Transverse colon (tissue), 4 donors: ENCODE data around the gene FAM110A. TPM values are rescaled to one million over a fixed set of nuclear protein-coding genes. Genes with fewer than 3 reads are reported as not detected.

Experiments
- DNase-seq: peaks from one replicate; pipeline ENCODE4 v3.0.0-alpha.2; 2019
- H3K27ac ChIP-seq, 4 donors: fragments of 200-600 bp; sonication (generic); 2 replicates each; pipeline ENCODE4 v1.5.1; 2016 to 2018; ENCODE audit warnings: inconsistent platforms in 4 of 4
- H3K27me3 ChIP-seq: fragments of 200-600 bp; sonication (generic); 2 replicates; pipeline ENCODE4 v1.5.1; 2017; ENCODE audit warnings: inconsistent platforms
- H3K36me3 ChIP-seq, 4 donors: fragments of 200-600 bp; sonication (generic); 2 replicates each; pipeline ENCODE4 v1.5.1; 2017 to 2019; ENCODE audit warnings: inconsistent platforms in 4 of 4
- H3K4me1 ChIP-seq, 4 donors: fragments of 200-600 bp; sonication (generic); 2 replicates each; pipeline ENCODE4 v1.5.1; 2017 to 2020; ENCODE audit warnings: inconsistent platforms in 4 of 4
- H3K4me3 ChIP-seq, 4 donors: fragments of 200-600 bp; sonication (generic); 1 replicate in 1 of 4; 2 replicates in 3 of 4; pipeline versions ENCODE4 v1.5.1 to v1.6.1; 2017 to 2019; ENCODE audit warnings: inconsistent platforms in 4 of 4
- H3K9me3 ChIP-seq, 2 donors: fragments of 200-600 bp; sonication (generic); 2 replicates each; pipeline ENCODE4 v1.5.1; 2017 to 2019; ENCODE audit warnings: inconsistent platforms in 2 of 2
- EP300 ChIP-seq: sonication (generic); formaldehyde crosslinking; IDR thresholded peaks from one replicate; pipeline ENCODE4 v1.6.1; 2017; ENCODE audit warnings: antibody characterized with exemption, low read depth
- POLR2A ChIP-seq: fragments of 450-650 bp; IDR thresholded peaks from one replicate; pipeline ENCODE4 v1.6.1; 2016; ENCODE audit warnings: antibody characterized with exemption, mild to moderate bottlenecking, moderate library complexity
- POLR2AphosphoS5 ChIP-seq, 3 donors: sonication (generic); formaldehyde crosslinking; IDR thresholded peaks; one replicate each; pipeline ENCODE4 v1.6.1; 2016; ENCODE audit warnings: antibody characterized with exemption in 3 of 3
- WGBS, 2 donors: methylation state at CpG; one replicate each; pipeline ENCODE4 v1.1.5; 2018; ENCODE audit warnings: low coverage in 1 of 2; 5-methylcytosine and 5-hydroxymethylcytosine counted together
- in situ Hi-C, 4 donors: fragments of 200-750 bp; cut with MboI; loops; one replicate each; pipeline versions ENCODE4 v1.15.0 to v1.15.1; 2017; ENCODE audit warnings: low sequenced_read_pairs in 3 of 4, low pct_ligation_motif_present in 1 of 4, low pct_unique_long_range_greater_than_20kb in 1 of 4
- intact Hi-C: fragments of 100-400 bp; cut with DNase I; formaldehyde crosslinking; loops from one replicate; pipeline ENCODE4 v1.15.1; 2023; ENCODE audit warnings: low total_unique reads
- total RNA-seq, 4 donors: library from RNA; depleted of rRNA; stranded (reverse); fragments of >200 nt; gene quantifications; one replicate each; pipeline ENCODE4 v1.1.0, GENCODE V29; 2016
- TF ChIP-seq, protein P1 (sequence below), 5 experiments: fragments of 200-600 bp in 3 of 5; fragments of 450-650 bp in 2 of 5; sonication (generic) in 3 of 5; IDR thresholded peaks; 1 replicate in 2 of 5; 2 replicates in 3 of 5; pipeline ENCODE4 v1.5.1; 2016 to 2017; ENCODE audit warnings: antibody characterized with exemption in 5 of 5, inconsistent platforms in 3 of 5, mild to moderate bottlenecking in 2 of 5, moderate library complexity in 1 of 5

The FAM110A gene
- total RNA-seq, 4 donors from 2014 or later, result 4.0 to 14.6 (median 6.9) TPM

GRCh38 chr20:813390-813789, 20.1 kb upstream of the FAM110A start:
- intact Hi-C loops, result no loop called here
- WGBS, 2 donors, result 65 to 74% methylated on average over 3 to 8 of the region's 8 CpGs
- H3K27ac ChIP-seq, result no peak overlapping the region
- no peaks in the 10 kb centered on the region for H3K9me3 ChIP-seq
- no peaks in the 10 kb centered on the region for H3K36me3 ChIP-seq
- in situ Hi-C loops, result loop anchor here (10.0 to 25.0 kb wide), 3 partner anchors 299 to 401 kb away; partner anchors contain the start of genes C20orf202 (in 2 of the 4) and PSMF1 (in 1 of the 4)
- peaks cover 10% of the 10 kb centered on the region for H3K27me3 ChIP-seq
- no peak for DNase-seq
- TF ChIP-seq POLR2AphosphoS5 (IDR thresholded peaks at IDR 0.05), result no peak
- no peak for TF ChIP-seq EP300
- TF ChIP-seq POLR2A, result no peak
- TF ChIP-seq, protein P1, sequence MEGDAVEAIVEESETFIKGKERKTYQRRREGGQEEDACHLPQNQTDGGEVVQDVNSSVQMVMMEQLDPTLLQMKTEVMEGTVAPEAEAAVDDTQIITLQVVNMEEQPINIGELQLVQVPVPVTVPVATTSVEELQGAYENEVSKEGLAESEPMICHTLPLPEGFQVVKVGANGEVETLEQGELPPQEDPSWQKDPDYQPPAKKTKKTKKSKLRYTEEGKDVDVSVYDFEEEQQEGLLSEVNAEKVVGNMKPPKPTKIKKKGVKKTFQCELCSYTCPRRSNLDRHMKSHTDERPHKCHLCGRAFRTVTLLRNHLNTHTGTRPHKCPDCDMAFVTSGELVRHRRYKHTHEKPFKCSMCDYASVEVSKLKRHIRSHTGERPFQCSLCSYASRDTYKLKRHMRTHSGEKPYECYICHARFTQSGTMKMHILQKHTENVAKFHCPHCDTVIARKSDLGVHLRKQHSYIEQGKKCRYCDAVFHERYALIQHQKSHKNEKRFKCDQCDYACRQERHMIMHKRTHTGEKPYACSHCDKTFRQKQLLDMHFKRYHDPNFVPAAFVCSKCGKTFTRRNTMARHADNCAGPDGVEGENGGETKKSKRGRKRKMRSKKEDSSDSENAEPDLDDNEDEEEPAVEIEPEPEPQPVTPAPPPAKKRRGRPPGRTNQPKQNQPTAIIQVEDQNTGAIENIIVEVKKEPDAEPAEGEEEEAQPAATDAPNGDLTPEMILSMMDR (IDR thresholded peaks at IDR 0.05), result no peak
- H3K4me3 ChIP-seq, result no peak overlapping the region
- H3K4me1 ChIP-seq, result no peaks in the 10 kb centered on the region

DNA sequence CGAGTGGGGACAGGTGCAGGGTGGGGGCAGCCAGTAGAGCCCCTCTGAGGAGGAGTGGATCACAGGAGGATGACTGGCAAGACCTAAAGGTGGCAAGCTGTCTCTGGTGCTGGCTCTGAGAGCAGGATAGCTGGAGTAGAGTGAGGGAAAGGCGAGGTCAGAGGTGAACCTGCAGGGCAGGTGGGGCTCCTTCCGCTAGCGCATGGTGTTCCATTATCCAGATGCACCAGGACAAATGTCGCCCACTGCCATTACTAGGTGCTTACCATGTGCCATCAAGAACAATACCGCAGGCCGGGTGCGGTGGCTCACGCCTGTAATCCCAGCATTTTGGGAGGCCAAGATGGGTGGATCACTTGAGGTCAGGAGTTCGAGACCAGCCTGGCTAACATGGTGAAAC, 18.3 kb upstream of the FAM110A start:
- intact Hi-C loops (loop anchor here (5.0 kb wide), 1 partner anchor 397 kb away; no protein-coding TSS in a partner anchor), in situ Hi-C loops (loop anchor here (5.0 to 25.0 kb wide), 5 partner anchors 137 to 400 kb away; partner anchors contain the start of genes C20orf202 (in 2 of the 4) and PSMF1 (in 1 of the 4))
- Histone ChIP-seq H3K4me1 (peaks cover 0 to 3% (median 0%) of the 10 kb centered on the region in 4 donors), H3K9me3 (no peaks in the 10 kb centered on the region), H3K4me3 (no peak overlapping the region), H3K36me3 (no peaks in the 10 kb centered on the region), H3K27me3 (peaks cover 10% of the 10 kb centered on the region), H3K27ac (no peak overlapping the region)
- WGBS, 2 donors, result 79 to 83% methylated on average over 1 to 10 of the region's 10 CpGs
- TF ChIP-seq, protein P1 (IDR thresholded peaks at IDR 0.05), result no peak
- no peak for TF ChIP-seq POLR2A
- no peak for TF ChIP-seq POLR2AphosphoS5 (IDR thresholded peaks at IDR 0.05)
- no peak for TF ChIP-seq EP300
- DNase-seq, result no peak

DNA sequence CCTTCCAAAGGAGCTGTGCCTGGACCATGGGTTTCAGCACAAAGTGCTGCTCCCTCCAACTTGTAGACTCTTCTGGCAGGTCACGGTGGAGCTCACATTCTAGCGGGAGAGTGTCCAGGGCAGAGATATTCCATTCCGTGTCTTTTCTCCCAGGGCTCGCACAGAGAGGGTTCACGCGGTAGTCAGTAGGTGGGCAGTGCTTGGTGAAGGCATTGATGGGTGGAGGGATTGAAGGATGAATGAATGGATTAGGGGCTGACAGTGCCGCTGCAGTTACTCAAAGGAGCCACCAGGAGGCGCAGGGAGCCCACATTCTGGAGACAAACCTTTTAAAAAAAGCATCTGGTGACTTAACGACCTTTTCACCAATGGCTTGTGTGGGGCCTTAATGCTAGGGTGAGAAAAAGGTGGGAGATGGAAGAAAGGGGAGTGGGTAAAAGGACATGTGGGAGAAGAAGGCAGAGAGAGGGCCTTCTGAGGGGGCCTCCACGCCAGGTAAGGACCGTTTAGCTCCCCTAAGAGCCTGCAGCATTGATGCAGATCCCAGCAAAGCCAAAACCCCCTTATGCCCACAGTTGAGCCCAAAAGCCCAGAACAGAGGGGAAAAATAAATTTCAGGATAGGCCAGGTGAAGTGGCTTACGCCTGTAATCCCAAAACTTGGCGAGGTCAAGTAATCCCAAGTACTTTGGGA, 17.5 kb upstream of the FAM110A start:
- peaks cover 5% of the 10 kb centered on the region for H3K27me3 ChIP-seq
- no peak overlapping the region for H3K4me3 ChIP-seq
- TF ChIP-seq EP300 (no peak), POLR2AphosphoS5 (IDR thresholded peaks at IDR 0.05) (no peak), POLR2A (no peak)
- TF ChIP-seq, protein P1 (IDR thresholded peaks at IDR 0.05), result peak; percentile 96 to 99 (median 98)
- 28 to 65% methylated on average over 3 to 13 of the region's 13 CpGs for WGBS, 2 donors
- H3K4me1 ChIP-seq, result peaks cover 0 to 3% (median 0%) of the 10 kb centered on the region in 4 donors
- no peak overlapping the region for H3K27ac ChIP-seq
- no peaks in the 10 kb centered on the region for H3K36me3 ChIP-seq
- H3K9me3 ChIP-seq, result no peaks in the 10 kb centered on the region
- intact Hi-C loops (loop anchor here (5.0 kb wide), 1 partner anchor 396 kb away; no protein-coding TSS in a partner anchor), in situ Hi-C loops (loop anchor here (5.0 to 25.0 kb wide), 5 partner anchors 136 to 399 kb away; partner anchors contain the start of genes C20orf202 (in 2 of the 4) and PSMF1 (in 1 of the 4))
- peak; percentile 65 for DNase-seq

- WGBS, 2 donors, result 61 to 85% methylated on average over 10 to 17 of the region's 17 CpGs
- Histone ChIP-seq H3K27ac (no peak overlapping the region), H3K36me3 (no peaks in the 10 kb centered on the region), H3K4me3 (no peak overlapping the region), H3K4me1 (peaks cover 0 to 7% (median 0%) of the 10 kb centered on the region in 4 donors), H3K27me3 (peaks cover 3% of the 10 kb centered on the region), H3K9me3 (no peaks in the 10 kb centered on the region)
- TF ChIP-seq POLR2A (no peak), POLR2AphosphoS5 (IDR thresholded peaks at IDR 0.05) (no peak), EP300 (no peak)
- TF ChIP-seq, protein P1 (IDR thresholded peaks at IDR 0.05), result no peak
- no peak for DNase-seq
- intact Hi-C loops, result loop anchor here (2.0 to 5.0 kb wide), 2 partner anchors 139 to 394 kb away; no protein-coding TSS in a partner anchor
- in situ Hi-C loops, result loop anchor here (5.0 to 25.0 kb wide), 5 partner anchors 134 to 397 kb away; partner anchors contain the start of genes C20orf202 (in 2 of the 4) and PSMF1 (in 1 of the 4)
These were observed 15.4 kb upstream of the FAM110A start for GRCh38 chr20:818001-818664.
